KMS-11 (cell line): ENCODE results near the gene PARVG.

Source experiments
- H2AFZ ChIP-seq: fragments of 200-600 bp; sonication (generic); 2 replicates; pipeline ENCODE4 v1.6.1; 2016; ENCODE audit warnings: antibody characterized with exemption, mixed run types, low read depth
- H3K27ac ChIP-seq: fragments of 200-600 bp; sonication (generic); 2 replicates; pipeline ENCODE4 v1.6.1; 2016; ENCODE audit warnings: mild to moderate bottlenecking, mixed run types
- H3K27me3 ChIP-seq: fragments of 200-600 bp; sonication (generic); 2 replicates; pipeline ENCODE4 v1.6.1; 2017; ENCODE audit warnings: mild to moderate bottlenecking, low read depth, mixed run types, moderate library complexity; ENCODE audit not compliant: insufficient read depth
- H3K36me3 ChIP-seq: fragments of 200-600 bp; sonication (generic); 2 replicates; pipeline ENCODE4 v1.6.1; 2017; ENCODE audit warnings: mild to moderate bottlenecking, mixed run types; ENCODE audit not compliant: insufficient read depth
- H3K4me1 ChIP-seq: fragments of 200-600 bp; sonication (generic); 2 replicates; pipeline ENCODE4 v1.6.1; 2016; ENCODE audit warnings: mild to moderate bottlenecking, low read depth, mixed run types; ENCODE audit not compliant: poor library complexity, severe bottlenecking
- H3K4me2 ChIP-seq: fragments of 200-600 bp; sonication (generic); 2 replicates; pipeline ENCODE4 v1.7.0; 2016; ENCODE audit warnings: mild to moderate bottlenecking, mixed run types
- H3K4me3 ChIP-seq: fragments of 200-600 bp; sonication (generic); IDR thresholded peaks from 2 replicates; pipeline ENCODE4 v1.6.1; 2017; ENCODE audit warnings: low read depth, low read length, mixed read lengths; ENCODE audit not compliant: insufficient read depth
- H3K79me2 ChIP-seq: fragments of 200-600 bp; sonication (generic); 2 replicates; pipeline ENCODE4 v1.6.1; 2016; ENCODE audit warnings: low read depth, mixed run types; ENCODE audit not compliant: insufficient read depth
- H3K9ac ChIP-seq: fragments of 200-600 bp; sonication (generic); 2 replicates; pipeline ENCODE4 v1.6.1; 2016; ENCODE audit warnings: mild to moderate bottlenecking, mixed run types
- H4K20me1 ChIP-seq: fragments of 200-600 bp; sonication (generic); 2 replicates; pipeline ENCODE4 v1.6.1; 2016; ENCODE audit warnings: mild to moderate bottlenecking, mixed run types; ENCODE audit not compliant: insufficient read depth
- CTCF ChIP-seq: fragments of 200-600 bp; sonication (generic); conservative IDR thresholded peaks from 2 replicates; pipeline ENCODE4 v1.6.1; 2017; ENCODE audit warnings: low read depth, mild to moderate bottlenecking, antibody characterized with exemption, low read length, moderate library complexity, mixed read lengths

PARVG gene

GRCh38 chr22:44193535-44193891 lies 12.8 kb downstream of the PARVG start:
- Histone ChIP-seq H3K4me2 (no peak overlapping the region), H3K27me3 (peaks cover 12% of the 10 kb centered on the region; the same call in 1 of the 2 replicates), H3K9ac (no peak overlapping the region), H3K36me3 (no peaks in the 10 kb centered on the region), H3K4me3 (no peak overlapping the region), H3K4me1 (peaks cover 9% of the 10 kb centered on the region), H2AFZ (no peak overlapping the region), H3K79me2 (no peaks in the 10 kb centered on the region), H4K20me1 (no peaks in the 10 kb centered on the region), H3K27ac (no peak overlapping the region)
- TF ChIP-seq CTCF, result no peak

- no peak for TF ChIP-seq CTCF
- H3K36me3 ChIP-seq, result no peaks in the 10 kb centered on the region
- no peak overlapping the region for H3K4me2 ChIP-seq
- H3K27ac ChIP-seq, result no peak overlapping the region
- H3K4me1 ChIP-seq, result peaks cover 9% of the 10 kb centered on the region
- H3K9ac ChIP-seq, result no peak overlapping the region
- no peaks in the 10 kb centered on the region for H3K79me2 ChIP-seq
- peaks cover 9% of the 10 kb centered on the region; the same call in 1 of the 2 replicates for H3K27me3 ChIP-seq
- H2AFZ ChIP-seq, result no peak overlapping the region
- H4K20me1 ChIP-seq, result no peaks in the 10 kb centered on the region
- H3K4me3 ChIP-seq, result no peak overlapping the region
Measured at GRCh38 chr22:44194569-44194968, 13.8 kb downstream of the PARVG start.

GRCh38 chr22:44195189-44195871 lies 14.6 kb downstream of the PARVG start:
- H3K27ac ChIP-seq, result no peak overlapping the region
- H3K4me2 ChIP-seq, result no peak overlapping the region
- peaks cover 3% of the 10 kb centered on the region; the same call in 1 of the 2 replicates for H3K27me3 ChIP-seq
- no peak overlapping the region for H3K4me3 ChIP-seq
- H3K79me2 ChIP-seq, result no peaks in the 10 kb centered on the region
- TF ChIP-seq CTCF, result no peak
- no peak overlapping the region for H2AFZ ChIP-seq
- peaks cover 9% of the 10 kb centered on the region for H3K4me1 ChIP-seq
- no peaks in the 10 kb centered on the region for H3K36me3 ChIP-seq
- H3K9ac ChIP-seq, result no peak overlapping the region
- H4K20me1 ChIP-seq, result no peaks in the 10 kb centered on the region

GRCh38 chr22:44196241-44196640 lies 15.5 kb downstream of the PARVG start:
- TF ChIP-seq CTCF, result no peak
- Histone ChIP-seq H3K36me3 (no peaks in the 10 kb centered on the region), H3K9ac (no peak overlapping the region), H2AFZ (no peak overlapping the region), H3K27me3 (peaks cover 2% of the 10 kb centered on the region; the same call in 1 of the 2 replicates), H4K20me1 (no peaks in the 10 kb centered on the region), H3K4me1 (peaks cover 9% of the 10 kb centered on the region), H3K4me2 (no peak overlapping the region), H3K4me3 (no peak overlapping the region), H3K79me2 (no peaks in the 10 kb centered on the region), H3K27ac (no peak overlapping the region)
